Peyer's patch (tissue), 4 donors: ENCODE data around the gene CASQ1. TPM values are rescaled to one million over a fixed set of nuclear protein-coding genes. Genes with fewer than 3 reads are reported as not detected.

ENCODE experiments used
- DNase-seq, 3 donors: peaks; one replicate each; pipeline ENCODE4 v3.0.0-alpha.2; 2017 to 2019
- H3K27ac ChIP-seq, 4 donors: fragments of 200-600 bp; sonication (generic); one replicate each; pipeline ENCODE4 v1.5.1; 2016 to 2019
- H3K27me3 ChIP-seq, 2 donors: fragments of 200-600 bp; sonication (generic); one replicate each; pipeline ENCODE4 v1.5.1; 2019
- H3K36me3 ChIP-seq, 3 donors: fragments of 200-600 bp; sonication (generic); one replicate each; pipeline ENCODE4 v1.5.1; 2016 to 2019
- H3K4me1 ChIP-seq, 4 donors: fragments of 200-600 bp; sonication (generic); one replicate each; pipeline ENCODE4 v1.5.1; 2016 to 2019
- H3K4me3 ChIP-seq, 4 donors: fragments of 200-600 bp; sonication (generic); 1 replicate in 3 of 4; 2 replicates in 1 of 4; pipeline ENCODE4 v1.5.1; 2016 to 2019; ENCODE audit warnings: mild to moderate bottlenecking in 1 of 4
- H3K9me3 ChIP-seq, 4 donors: fragments of 200-600 bp; sonication (generic); one replicate each; pipeline ENCODE4 v1.5.1; 2016 to 2019; ENCODE audit warnings: mild to moderate bottlenecking in 1 of 4
- CTCF ChIP-seq, 6 experiments: fragments of 450-650 bp in 4 of 6; fragments of 200-600 bp in 2 of 6; sonication (generic) in 1 of 6; IDR thresholded peaks; one replicate each; pipeline ENCODE4 v1.5.1; 2017 to 2019; ENCODE audit warnings: antibody characterized with exemption in 6 of 6, mild to moderate bottlenecking in 3 of 6, moderate library complexity in 1 of 6
- POLR2A ChIP-seq, 2 donors: fragments of 450-650 bp; IDR thresholded peaks; one replicate each; pipeline ENCODE4 v1.5.1; 2017; ENCODE audit warnings: antibody characterized with exemption in 2 of 2, mild to moderate bottlenecking in 2 of 2, moderate library complexity in 2 of 2
- total RNA-seq, 4 donors: library from RNA; depleted of rRNA; stranded (reverse); fragments of >200 nt; gene quantifications; one replicate each; pipeline ENCODE4 v1.1.0, GENCODE V29; 2016

Gene CASQ1
- total RNA-seq, 4 donors from 2014 or later, result 2.6 TPM; not detected in 3

GRCh38 chr1:160177231-160177630 is 13.1 kb upstream of the CASQ1 start:
- TF ChIP-seq POLR2A (IDR thresholded peaks at IDR 0.05) (no peak), CTCF (IDR thresholded peaks at IDR 0.05) (no peak)
- Histone ChIP-seq H3K4me1 (no peaks in the 10 kb centered on the region), H3K27me3 (no peaks in the 10 kb centered on the region), H3K27ac (no peak overlapping the region), H3K9me3 (no peaks in the 10 kb centered on the region), H3K4me3 (no peak overlapping the region), H3K36me3 (no peaks in the 10 kb centered on the region)
- no peak for DNase-seq

GRCh38 chr1:160177667-160178066 is 12.7 kb upstream of the CASQ1 start:
- Histone ChIP-seq H3K36me3 (no peaks in the 10 kb centered on the region), H3K9me3 (no peaks in the 10 kb centered on the region), H3K4me3 (no peak overlapping the region), H3K27ac (no peak overlapping the region), H3K27me3 (no peaks in the 10 kb centered on the region), H3K4me1 (no peaks in the 10 kb centered on the region)
- no peak for DNase-seq
- TF ChIP-seq POLR2A (IDR thresholded peaks at IDR 0.05) (no peak), CTCF (IDR thresholded peaks at IDR 0.05) (no peak)

- no peak overlapping the region for H3K27ac ChIP-seq
- H3K9me3 ChIP-seq, result no peaks in the 10 kb centered on the region
- no peak for DNase-seq
- no peaks in the 10 kb centered on the region for H3K4me1 ChIP-seq
- H3K36me3 ChIP-seq, result no peaks in the 10 kb centered on the region
- no peak overlapping the region for H3K4me3 ChIP-seq
- TF ChIP-seq POLR2A (IDR thresholded peaks at IDR 0.05) (no peak), CTCF (IDR thresholded peaks at IDR 0.05) (no peak)
- no peaks in the 10 kb centered on the region for H3K27me3 ChIP-seq
These were observed 11.6 kb upstream of the CASQ1 start for GRCh38 chr1:160178731-160179130.

GRCh38 chr1:160179336-160179735 is 11.0 kb upstream of the CASQ1 start:
- no peaks in the 10 kb centered on the region for H3K27me3 ChIP-seq
- DNase-seq, result no peak
- no peaks in the 10 kb centered on the region for H3K36me3 ChIP-seq
- H3K4me1 ChIP-seq, result no peaks in the 10 kb centered on the region
- H3K27ac ChIP-seq, result no peak overlapping the region
- no peak for TF ChIP-seq CTCF (IDR thresholded peaks at IDR 0.05)
- TF ChIP-seq POLR2A (IDR thresholded peaks at IDR 0.05), result no peak
- H3K9me3 ChIP-seq, result no peaks in the 10 kb centered on the region
- no peak overlapping the region for H3K4me3 ChIP-seq

- Histone ChIP-seq H3K4me1 (no peaks in the 10 kb centered on the region), H3K36me3 (no peaks in the 10 kb centered on the region), H3K27ac (no peak overlapping the region), H3K27me3 (no peaks in the 10 kb centered on the region), H3K4me3 (no peak overlapping the region), H3K9me3 (no peaks in the 10 kb centered on the region)
- DNase-seq, result no peak
- TF ChIP-seq POLR2A (IDR thresholded peaks at IDR 0.05), result no peak
- no peak for TF ChIP-seq CTCF (IDR thresholded peaks at IDR 0.05)
These were observed 4.1 kb upstream of the CASQ1 start for GRCh38 chr1:160186246-160186645.

- DNase-seq, result no peak
- H3K36me3 ChIP-seq, result no peaks in the 10 kb centered on the region
- H3K27ac ChIP-seq, result no peak overlapping the region
These were observed 3.6 kb upstream of the CASQ1 start for GRCh38 chr1:160186729-160187128.

More at GRCh38 chr1:160186729-160187128, 3.6 kb upstream of the CASQ1 start:
- Histone ChIP-seq H3K9me3 (no peaks in the 10 kb centered on the region), H3K4me1 (no peaks in the 10 kb centered on the region), H3K27me3 (no peaks in the 10 kb centered on the region), H3K4me3 (no peak overlapping the region)
- TF ChIP-seq CTCF (IDR thresholded peaks at IDR 0.05), result no peak
- no peak for TF ChIP-seq POLR2A (IDR thresholded peaks at IDR 0.05)
